Prostate gland (tissue), 2 donors: Measurements from ENCODE around the gene FAHD2B.
"Not testable (repeated sequence)": the region's sequence is repeated elsewhere in the genome, so short reads cannot be mapped to it uniquely, and the experiment has no call there.

ENCODE experiments used
- CTCF ChIP-seq, 4 experiments: fragments of 200-600 bp in 2 of 4; fragments of 450-650 bp in 2 of 4; sonication (generic) in 2 of 4; IDR thresholded peaks; 1 replicate in 3 of 4; 2 replicates in 1 of 4; pipeline ENCODE4 v1.5.1; 2016 to 2019; ENCODE audit warnings: antibody characterized with exemption in 4 of 4, mild to moderate bottlenecking in 2 of 4, moderate library complexity in 2 of 4
- POLR2A ChIP-seq: fragments of 450-650 bp; IDR thresholded peaks from one replicate; pipeline ENCODE4 v1.6.1; 2016; ENCODE audit warnings: antibody characterized with exemption, mild to moderate bottlenecking
- POLR2AphosphoS5 ChIP-seq: sonication (generic); formaldehyde crosslinking; IDR thresholded peaks from one replicate; pipeline ENCODE4 v1.6.1; 2017; ENCODE audit warnings: antibody characterized with exemption

- not testable (repeated sequence) for TF ChIP-seq CTCF (IDR thresholded peaks at IDR 0.05); POLR2AphosphoS5; POLR2A
Measured at GRCh38 chr2:97077213-97077612, 17.5 kb downstream of the FAHD2B start.
